SK-N-SH (cell line): ENCODE measurements around the gene CYP46A1. TPM values are rescaled to one million over a fixed set of nuclear protein-coding genes. Genes with fewer than 3 reads are reported as not detected.

Experiments used
- CTCF ChIA-PET: fragments of 300-600, 350-600 bp; formaldehyde crosslinking; extraction: SDS; loops from one replicate; lab custom pipeline; 2021; lab: Yijun Ruan, JAX
- POLR2A ChIA-PET: fragments of 350-600 bp; sonication (Branson Sonifier 250); formaldehyde crosslinking; extraction: SDS; loops from one replicate; lab custom pipeline; 2020; ENCODE audit warnings: antibody characterized with exemption, inconsistent platforms; lab: Yijun Ruan, JAX
- DNase-seq: peaks from one replicate; pipeline ENCODE4 v3.0.0; 2012
- H2AFZ ChIP-seq: fragments of 200-600 bp; sonication (generic); 2 replicates; pipeline ENCODE4 v1.8.1; 2016; ENCODE audit warnings: antibody characterized with exemption, mild to moderate bottlenecking, low read depth
- H3F3A ChIP-seq: fragments of 200-600 bp; sonication (generic); replicated peaks from 2 replicates; pipeline ENCODE3; 2016; ENCODE audit warnings: antibody characterized with exemption, mild to moderate bottlenecking; ENCODE audit not compliant: insufficient read depth
- H3K27ac ChIP-seq, 2 experiments: fragments of 200-500 bp in 1 of 2; fragments of 200-600 bp in 1 of 2; sonication (Bioruptor generic) in 1 of 2; sonication (generic), shearing (Covaris generic) in 1 of 2; 2 replicates each; pipeline versions ENCODE4 v1.5.1 to v1.6.1; 2014 to 2016; ENCODE audit warnings: low read depth in 2 of 2, inconsistent platforms in 1 of 2, low read length in 1 of 2, mild to moderate bottlenecking in 1 of 2, mixed read lengths in 1 of 2
- H3K27me3 ChIP-seq: fragments of 200-600 bp; sonication (generic), shearing (Covaris generic); 2 replicates; pipeline ENCODE4 v1.6.1; 2016; ENCODE audit warnings: mixed run types; ENCODE audit not compliant: insufficient read depth
- H3K36me3 ChIP-seq, 2 experiments: fragments of 200-500 bp in 1 of 2; fragments of 200-600 bp in 1 of 2; sonication (Bioruptor generic) in 1 of 2; sonication (generic) in 1 of 2; replicated peaks in 1 of 2; 2 replicates each; pipeline versions ENCODE3 to v1.5.1; 2014 to 2016; ENCODE audit warnings: low read length in 1 of 2, mild to moderate bottlenecking in 1 of 2; ENCODE audit not compliant: insufficient read depth in 2 of 2, control insufficient read depth in 1 of 2
- H3K4me1 ChIP-seq, 2 experiments: fragments of 200-500 bp in 1 of 2; fragments of 200-600 bp in 1 of 2; sonication (Bioruptor generic) in 1 of 2; sonication (generic), shearing (Covaris generic) in 1 of 2; 2 replicates each; pipeline versions ENCODE4 v1.5.1 to v1.6.1; 2014 to 2016; ENCODE audit warnings: low read depth in 1 of 2, low read length in 1 of 2, mixed run types in 1 of 2; ENCODE audit not compliant: insufficient read depth in 2 of 2, control insufficient read depth in 1 of 2
- H3K4me2 ChIP-seq: fragments of 200-600 bp; sonication (generic), shearing (Covaris generic); 2 replicates; pipeline ENCODE4 v1.6.1; 2017; ENCODE audit warnings: mixed run types
- H3K4me3 ChIP-seq, 2 experiments: fragments of 200-500 bp in 1 of 2; fragments of 200-600 bp in 1 of 2; sonication (Bioruptor generic) in 1 of 2; sonication (generic), shearing (Covaris generic) in 1 of 2; 2 replicates each; pipeline versions ENCODE4 v1.5.1 to v1.8.1; 2014 to 2016; ENCODE audit warnings: low read depth in 2 of 2, inconsistent platforms in 1 of 2, low read length in 1 of 2, mild to moderate bottlenecking in 1 of 2, mixed read lengths in 1 of 2, moderate library complexity in 1 of 2
- H3K79me2 ChIP-seq: fragments of 200-600 bp; sonication (generic); 2 replicates; pipeline ENCODE4 v1.8.1; 2017; ENCODE audit warnings: mild to moderate bottlenecking; ENCODE audit not compliant: insufficient read depth
- H3K9ac ChIP-seq: fragments of 200-600 bp; sonication (generic); 2 replicates; pipeline ENCODE4 v1.6.1; 2017; ENCODE audit warnings: mixed run types
- H3K9me2 ChIP-seq: fragments of 200-600 bp; sonication (generic); 2 replicates; pipeline ENCODE4 v1.6.1; 2017; ENCODE audit warnings: mixed run types
- H3K9me3 ChIP-seq: fragments of 200-600 bp; sonication (generic); 2 replicates; pipeline ENCODE4 v1.6.1; 2017; ENCODE audit warnings: mixed run types, mild to moderate bottlenecking, moderate library complexity
- H4K20me1 ChIP-seq: fragments of 200-600 bp; sonication (generic); 2 replicates; pipeline ENCODE4 v1.6.1; 2017; ENCODE audit warnings: mild to moderate bottlenecking, mixed run types; ENCODE audit not compliant: insufficient read depth
- ELF1 ChIP-seq: IDR thresholded peaks from 2 replicates; pipeline ENCODE4 v1.4.0; 2012
- EP300 ChIP-seq, 2 experiments: IDR thresholded peaks; 2 replicates each; pipeline versions ENCODE4 v1.4.0 to v1.6.1; 2012; ENCODE audit warnings: borderline replicate concordance in 1 of 2, low read depth in 1 of 2, low read length in 1 of 2
- FOSL2 ChIP-seq: IDR thresholded peaks from 2 replicates; pipeline ENCODE4 v1.4.0; 2012; ENCODE audit warnings: low read depth, mild to moderate bottlenecking, moderate library complexity, borderline replicate concordance
- GABPA ChIP-seq: IDR thresholded peaks from 2 replicates; pipeline ENCODE4 v1.4.0; 2012; ENCODE audit warnings: low read depth, mild to moderate bottlenecking
- GATA2 ChIP-seq: sonication (generic); formaldehyde crosslinking; IDR thresholded peaks from 2 replicates; pipeline ENCODE4 v1.5.0; 2020; ENCODE audit warnings: mild to moderate bottlenecking, missing genetic modification reagents
- MAX ChIP-seq: IDR thresholded peaks from 2 replicates; pipeline ENCODE4 v1.4.0; 2012; ENCODE audit warnings: low read depth
- NFIC ChIP-seq: IDR thresholded peaks from 2 replicates; pipeline ENCODE4 v1.4.0; 2012; ENCODE audit warnings: borderline replicate concordance
- NRF1 ChIP-seq: IDR thresholded peaks from 2 replicates; pipeline ENCODE4 v1.6.1; 2012; ENCODE audit warnings: low read depth, mild to moderate bottlenecking, low read length
- PBX3 ChIP-seq: IDR thresholded peaks from 2 replicates; pipeline ENCODE4; 2012
- POLR2AphosphoS5 ChIP-seq: IDR thresholded peaks from 2 replicates; pipeline ENCODE4 v1.6.1; 2012; ENCODE audit warnings: low read depth, low read length
- TEAD4 ChIP-seq: IDR thresholded peaks from 2 replicates; pipeline ENCODE4 v1.4.0; 2012; ENCODE audit warnings: mild to moderate bottlenecking, borderline replicate concordance; ENCODE audit not compliant: insufficient read depth
- USF1 ChIP-seq: IDR thresholded peaks from 2 replicates; pipeline ENCODE4 v1.4.0; 2012; ENCODE audit warnings: low read depth, borderline replicate concordance
- ZBTB33 ChIP-seq: IDR thresholded peaks from 2 replicates; pipeline ENCODE4 v1.4.0; 2012; ENCODE audit warnings: low read depth, borderline replicate concordance
- WGBS: methylation state at CpG from one replicate; pipeline ENCODE4 v1.1.6; 2017; ENCODE audit warnings: low lambda C conversion rate; 5-methylcytosine and 5-hydroxymethylcytosine counted together
- polyA plus RNA-seq, 3 experiments: library from polyadenylated mRNA; depleted of rRNA; stranded (reverse); fragments of >200 nt; gene quantifications; 2 replicates each; pipeline ENCODE4 v1.2.3, GENCODE V29; 2012
- TF ChIP-seq, protein P1 (sequence below): fragments of 200-600 bp; sonication (generic); IDR thresholded peaks from 2 replicates; pipeline ENCODE4 v1.6.1; 2017; ENCODE audit warnings: antibody characterized with exemption, mild to moderate bottlenecking, moderate library complexity
- TF ChIP-seq, protein P2 (sequence below): fragments of 150-350 bp; IDR thresholded peaks from 2 replicates; pipeline ENCODE4 v1.6.1; 2016; ENCODE audit warnings: mild to moderate bottlenecking, low read depth, low read length

CYP46A1 gene
- polyA plus RNA-seq, 1 of the 3 experiments (the other 2 are of a cell fraction) = 0.30 TPM

- TF ChIP-seq ELF1 (no peak), MAX (no peak), GATA2 (CRISPR knock-in tag) (no peak), TEAD4 (no peak), USF1 (no peak), FOSL2 (no peak), POLR2AphosphoS5 (no peak), NRF1 (no peak), NFIC (no peak), PBX3 (no peak), GABPA (no peak), ZBTB33 (no peak), EP300 (IDR thresholded peaks at IDR 0.05; ENCODE audit: borderline replicate concordance in 1 of 2, low read depth in 1 of 2, low read length in 1 of 2) (no peak)
- TF ChIP-seq, protein P1, sequence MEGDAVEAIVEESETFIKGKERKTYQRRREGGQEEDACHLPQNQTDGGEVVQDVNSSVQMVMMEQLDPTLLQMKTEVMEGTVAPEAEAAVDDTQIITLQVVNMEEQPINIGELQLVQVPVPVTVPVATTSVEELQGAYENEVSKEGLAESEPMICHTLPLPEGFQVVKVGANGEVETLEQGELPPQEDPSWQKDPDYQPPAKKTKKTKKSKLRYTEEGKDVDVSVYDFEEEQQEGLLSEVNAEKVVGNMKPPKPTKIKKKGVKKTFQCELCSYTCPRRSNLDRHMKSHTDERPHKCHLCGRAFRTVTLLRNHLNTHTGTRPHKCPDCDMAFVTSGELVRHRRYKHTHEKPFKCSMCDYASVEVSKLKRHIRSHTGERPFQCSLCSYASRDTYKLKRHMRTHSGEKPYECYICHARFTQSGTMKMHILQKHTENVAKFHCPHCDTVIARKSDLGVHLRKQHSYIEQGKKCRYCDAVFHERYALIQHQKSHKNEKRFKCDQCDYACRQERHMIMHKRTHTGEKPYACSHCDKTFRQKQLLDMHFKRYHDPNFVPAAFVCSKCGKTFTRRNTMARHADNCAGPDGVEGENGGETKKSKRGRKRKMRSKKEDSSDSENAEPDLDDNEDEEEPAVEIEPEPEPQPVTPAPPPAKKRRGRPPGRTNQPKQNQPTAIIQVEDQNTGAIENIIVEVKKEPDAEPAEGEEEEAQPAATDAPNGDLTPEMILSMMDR = no peak
- TF ChIP-seq, protein P2, sequence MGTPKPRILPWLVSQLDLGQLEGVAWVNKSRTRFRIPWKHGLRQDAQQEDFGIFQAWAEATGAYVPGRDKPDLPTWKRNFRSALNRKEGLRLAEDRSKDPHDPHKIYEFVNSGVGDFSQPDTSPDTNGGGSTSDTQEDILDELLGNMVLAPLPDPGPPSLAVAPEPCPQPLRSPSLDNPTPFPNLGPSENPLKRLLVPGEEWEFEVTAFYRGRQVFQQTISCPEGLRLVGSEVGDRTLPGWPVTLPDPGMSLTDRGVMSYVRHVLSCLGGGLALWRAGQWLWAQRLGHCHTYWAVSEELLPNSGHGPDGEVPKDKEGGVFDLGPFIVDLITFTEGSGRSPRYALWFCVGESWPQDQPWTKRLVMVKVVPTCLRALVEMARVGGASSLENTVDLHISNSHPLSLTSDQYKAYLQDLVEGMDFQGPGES = no peak
- Histone ChIP-seq H3F3A (no peaks in the 10 kb centered on the region), H3K27ac (no peak overlapping the region), H3K4me3 (no peak overlapping the region), H3K9me2 (no peaks in the 10 kb centered on the region), H3K9ac (no peak overlapping the region), H3K36me3 (no peaks in the 10 kb centered on the region), H3K4me2 (no peak overlapping the region), H2AFZ (no peak overlapping the region), H3K79me2 (no peaks in the 10 kb centered on the region), H3K27me3 (no peaks in the 10 kb centered on the region), H3K4me1 (peaks cover 0 to 2% of the 10 kb centered on the region in 2 experiments; a peak in 1 of 4 replicates), H3K9me3 (no peaks in the 10 kb centered on the region), H4K20me1 (no peaks in the 10 kb centered on the region)
- ChIA-PET CTCF (interaction anchor here (0.5 to 11.2 kb wide), 5 partner anchors 10 to 612 kb away, joined by 3 to 136 read pairs (median 4); no protein-coding TSS in a partner anchor), POLR2A (no interaction called here)
- no peak for DNase-seq
- WGBS = 82% methylated on average over 15 of the region's 18 CpGs
Observed at GRCh38 chr14:99725774-99726537, 41.9 kb downstream of the CYP46A1 start.
